Type B pancreatic cell (in vitro differentiated cells): ENCODE measurements around the gene ADAP1. TPM values are rescaled to one million over a fixed set of nuclear protein-coding genes. Genes with fewer than 3 reads are reported as not detected.

Source experiments
- DNase-seq: peaks from one replicate; pipeline ENCODE4 v3.0.0; 2021; ENCODE audit warnings: mixed read lengths; ENCODE audit not compliant: unreplicated experiment; ENCODE audit errors: extremely low spot score
- H3K27ac Mint-ChIP-seq: 2 replicates; pipeline ENCODE4 v1.8.0; 2021; ENCODE audit warnings: mild to moderate bottlenecking, mixed read lengths
- H3K27me3 Mint-ChIP-seq: 2 replicates; pipeline ENCODE4 v1.8.0; 2021; ENCODE audit warnings: mixed read lengths
- H3K36me3 Mint-ChIP-seq: 2 replicates; pipeline ENCODE4 v1.8.0; 2021; ENCODE audit warnings: mixed read lengths
- H3K4me1 Mint-ChIP-seq: one replicate; pipeline ENCODE4 v1.8.0; 2021; ENCODE audit warnings: mixed read lengths; ENCODE audit not compliant: unreplicated experiment
- H3K4me3 Mint-ChIP-seq: 2 replicates; pipeline ENCODE4 v1.8.0; 2021; ENCODE audit warnings: mild to moderate bottlenecking, mixed read lengths
- H3K9me3 Mint-ChIP-seq: 2 replicates; pipeline ENCODE4 v1.8.0; 2021; ENCODE audit warnings: mixed read lengths
- total RNA-seq: library from RNA; stranded (reverse); gene quantifications from 2 replicates; pipeline ENCODE4 v1.2.1, GENCODE V29; 2021; ENCODE audit warnings: low replicate concordance
- TF ChIP-seq, protein P1 (sequence below): fragments of 200-600 bp; sonication (generic); conservative IDR thresholded peaks from 2 replicates; pipeline ENCODE4 v1.5.0; 2021; ENCODE audit warnings: antibody characterized with exemption, mild to moderate bottlenecking

ADAP1 gene
- total RNA-seq, 1 donor from 2014 or later = 15.7 TPM

DNA sequence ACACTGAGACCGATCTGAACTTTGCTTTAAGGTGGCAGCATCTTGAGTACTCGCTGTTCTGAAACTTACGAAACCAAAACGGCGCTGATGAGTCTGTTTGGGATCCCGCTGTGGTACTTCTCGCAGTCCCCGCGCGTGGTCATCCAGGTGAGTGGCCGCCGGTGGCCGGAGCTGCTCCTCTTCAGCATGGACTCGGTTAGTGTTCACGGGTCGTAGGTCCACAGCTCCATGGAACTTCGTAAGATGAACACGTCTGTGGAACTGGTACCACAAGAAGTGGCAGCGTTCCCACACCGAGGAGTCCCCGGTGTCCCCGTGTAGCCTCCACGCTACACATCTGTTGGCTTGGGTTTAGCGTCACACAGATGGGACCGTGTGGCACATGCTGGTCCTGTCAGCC, 88.6 kb downstream of the ADAP1 start:
- H3K9me3 Mint-ChIP-seq = no peaks in the 10 kb centered on the region
- peaks cover 52% of the 10 kb centered on the region for H3K36me3 Mint-ChIP-seq
- DNase-seq = no peak
- H3K4me3 Mint-ChIP-seq = no peak overlapping the region
- TF ChIP-seq, protein P1, sequence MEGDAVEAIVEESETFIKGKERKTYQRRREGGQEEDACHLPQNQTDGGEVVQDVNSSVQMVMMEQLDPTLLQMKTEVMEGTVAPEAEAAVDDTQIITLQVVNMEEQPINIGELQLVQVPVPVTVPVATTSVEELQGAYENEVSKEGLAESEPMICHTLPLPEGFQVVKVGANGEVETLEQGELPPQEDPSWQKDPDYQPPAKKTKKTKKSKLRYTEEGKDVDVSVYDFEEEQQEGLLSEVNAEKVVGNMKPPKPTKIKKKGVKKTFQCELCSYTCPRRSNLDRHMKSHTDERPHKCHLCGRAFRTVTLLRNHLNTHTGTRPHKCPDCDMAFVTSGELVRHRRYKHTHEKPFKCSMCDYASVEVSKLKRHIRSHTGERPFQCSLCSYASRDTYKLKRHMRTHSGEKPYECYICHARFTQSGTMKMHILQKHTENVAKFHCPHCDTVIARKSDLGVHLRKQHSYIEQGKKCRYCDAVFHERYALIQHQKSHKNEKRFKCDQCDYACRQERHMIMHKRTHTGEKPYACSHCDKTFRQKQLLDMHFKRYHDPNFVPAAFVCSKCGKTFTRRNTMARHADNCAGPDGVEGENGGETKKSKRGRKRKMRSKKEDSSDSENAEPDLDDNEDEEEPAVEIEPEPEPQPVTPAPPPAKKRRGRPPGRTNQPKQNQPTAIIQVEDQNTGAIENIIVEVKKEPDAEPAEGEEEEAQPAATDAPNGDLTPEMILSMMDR = no peak
- H3K4me1 Mint-ChIP-seq = no peaks in the 10 kb centered on the region
- no peak overlapping the region for H3K27ac Mint-ChIP-seq
- H3K27me3 Mint-ChIP-seq = no peaks in the 10 kb centered on the region

DNA sequence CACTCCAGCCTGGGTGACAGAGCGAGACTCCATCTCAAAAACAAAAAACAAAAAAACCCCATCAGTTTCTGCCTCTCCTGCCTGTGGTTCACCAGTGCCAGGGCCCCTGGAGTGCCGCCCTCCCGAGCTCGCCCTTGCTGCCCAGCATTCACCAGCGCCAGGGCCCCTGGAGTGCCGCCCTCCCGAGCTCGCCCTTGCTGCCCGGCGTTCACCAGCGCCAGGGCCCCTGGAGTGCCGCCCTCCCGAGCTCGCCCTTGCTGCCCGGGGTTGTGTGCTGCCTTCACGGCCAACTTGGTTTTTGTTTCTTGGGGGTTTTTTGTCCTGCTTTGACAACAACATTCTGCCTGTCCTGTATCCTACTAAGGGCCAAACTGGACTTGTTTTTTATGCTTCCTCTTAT, 91.4 kb downstream of the ADAP1 start:
- H3K27ac Mint-ChIP-seq = no peak overlapping the region
- no peaks in the 10 kb centered on the region for H3K9me3 Mint-ChIP-seq
- TF ChIP-seq, protein P1 = no peak
- DNase-seq = no peak
- H3K27me3 Mint-ChIP-seq = no peaks in the 10 kb centered on the region
- H3K4me3 Mint-ChIP-seq = no peak overlapping the region
- H3K36me3 Mint-ChIP-seq = peaks cover 61% of the 10 kb centered on the region
- no peaks in the 10 kb centered on the region for H3K4me1 Mint-ChIP-seq

DNA sequence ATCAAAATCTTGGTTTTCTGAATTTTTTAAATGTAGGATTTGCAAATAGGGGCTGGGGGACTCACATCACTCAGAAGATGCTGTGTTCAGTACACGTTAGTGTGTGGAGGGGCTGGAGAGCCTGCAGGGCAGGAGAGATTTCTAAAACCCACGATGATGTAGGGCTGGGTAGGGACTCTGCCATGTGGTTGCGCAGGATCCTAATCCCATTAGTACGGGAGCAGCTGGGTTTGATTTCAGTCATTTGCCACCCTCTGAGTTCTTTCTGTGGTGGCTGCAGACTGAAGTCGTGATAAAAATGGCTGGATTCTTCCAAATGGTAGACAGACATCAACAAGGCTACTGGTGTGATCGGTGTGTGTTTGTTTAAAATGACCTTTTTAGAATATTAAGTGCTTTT, 92.3 kb downstream of the ADAP1 start:
- DNase-seq = no peak
- no peaks in the 10 kb centered on the region for H3K27me3 Mint-ChIP-seq
- no peaks in the 10 kb centered on the region for H3K9me3 Mint-ChIP-seq
- H3K36me3 Mint-ChIP-seq = peaks cover 57% of the 10 kb centered on the region
- TF ChIP-seq, protein P1 = no peak
- H3K27ac Mint-ChIP-seq = no peak overlapping the region
- H3K4me1 Mint-ChIP-seq = no peaks in the 10 kb centered on the region
- H3K4me3 Mint-ChIP-seq = no peak overlapping the region

DNA sequence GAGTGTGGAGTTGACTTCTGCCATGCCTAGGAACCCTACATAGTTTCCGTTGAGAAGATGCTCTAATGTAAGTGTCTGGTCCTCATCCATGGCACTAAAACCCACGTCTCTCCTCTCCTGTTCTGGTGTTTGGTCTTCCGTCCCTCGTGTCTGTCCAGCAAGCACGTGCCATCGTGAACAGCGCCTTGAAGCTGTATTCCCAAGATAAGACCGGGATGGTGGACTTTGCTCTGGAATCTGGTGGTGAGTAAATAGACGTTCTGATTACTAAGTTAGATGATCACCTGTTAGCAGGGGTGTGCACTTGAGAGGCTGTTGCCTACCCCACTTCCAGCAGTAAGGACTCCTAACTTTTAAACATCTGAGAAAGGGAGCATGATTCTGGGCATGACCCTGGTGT, 93.3 kb downstream of the ADAP1 start:
- Mint-ChIP-seq H3K4me3 (no peak overlapping the region), H3K27ac (no peak overlapping the region), H3K4me1 (no peaks in the 10 kb centered on the region), H3K27me3 (no peaks in the 10 kb centered on the region), H3K9me3 (no peaks in the 10 kb centered on the region), H3K36me3 (peaks cover 53% of the 10 kb centered on the region)
- no peak for DNase-seq
- TF ChIP-seq, protein P1 = no peak

DNA sequence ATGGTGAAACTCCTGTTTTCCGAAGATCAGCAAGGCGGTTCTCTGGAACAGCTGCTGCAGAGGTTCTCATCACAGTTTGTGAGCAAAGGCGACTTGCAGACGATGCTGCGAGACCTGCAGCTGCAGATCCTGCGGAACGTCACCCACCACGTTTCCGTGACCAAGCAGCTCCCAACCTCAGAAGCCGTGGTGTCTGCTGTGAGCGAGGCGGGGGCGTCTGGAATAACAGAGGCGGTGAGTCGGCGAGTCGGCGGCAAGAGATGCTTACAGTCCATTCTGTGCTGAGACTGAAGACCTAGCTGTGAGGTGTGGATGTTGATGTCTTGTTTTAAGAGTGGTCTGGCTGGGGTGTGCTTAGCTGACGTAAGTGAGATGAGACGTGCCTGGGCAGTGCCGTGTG, 94.3 kb downstream of the ADAP1 start:
- TF ChIP-seq, protein P1 = no peak
- DNase-seq = no peak
- no peak overlapping the region for H3K4me3 Mint-ChIP-seq
- H3K36me3 Mint-ChIP-seq = peaks cover 48% of the 10 kb centered on the region
- H3K4me1 Mint-ChIP-seq = no peaks in the 10 kb centered on the region
- no peaks in the 10 kb centered on the region for H3K9me3 Mint-ChIP-seq
- H3K27me3 Mint-ChIP-seq = no peaks in the 10 kb centered on the region
- H3K27ac Mint-ChIP-seq = peak overlapping the region; percentile 84
